OCI-LY7 (cell line): ENCODE measurements around the gene MTM1. TPM values are rescaled to one million over a fixed set of nuclear protein-coding genes. Genes with fewer than 3 reads are reported as not detected.

Experiments used
- BruUV-seq: library from RNA; stranded (reverse); fragments of 400-500 nt; replicated peaks from 2 replicates; lab custom pipeline; 2021; lab: Mats Ljungman, UMichigan
- CTCF ChIA-PET: fragments of 300-600 bp; sonication (Branson Sonifier 250); formaldehyde crosslinking; loops from one replicate; lab custom pipeline; 2022; ENCODE audit warnings: antibody characterized with exemption; ENCODE audit not compliant: unreplicated experiment; lab: Charles Lee
- POLR2A ChIA-PET: fragments of 300-600 bp; sonication (Branson Sonifier 250); formaldehyde crosslinking; loops from one replicate; lab custom pipeline; 2022; ENCODE audit warnings: antibody characterized with exemption; lab: Charles Lee
- DNase-seq: peaks from one replicate; pipeline ENCODE4 v3.0.0-alpha.2; 2015; ENCODE audit warnings: low spot score
- H2AFZ ChIP-seq: fragments of 200-600 bp; sonication (generic), shearing (Covaris generic); 2 replicates; pipeline ENCODE4 v1.6.1; 2014; ENCODE audit warnings: mild to moderate bottlenecking, antibody characterized with exemption, low read length, moderate library complexity
- H3K27ac ChIP-seq: fragments of 200-600 bp; sonication (generic); 2 replicates; pipeline ENCODE4 v1.5.1; 2014; ENCODE audit warnings: mixed run types, low read depth, mild to moderate bottlenecking, moderate library complexity, low read length, inconsistent platforms; ENCODE audit not compliant: poor library complexity, severe bottlenecking
- H3K36me3 ChIP-seq: fragments of 200-600 bp; sonication (generic); 2 replicates; pipeline ENCODE4 v1.6.1; 2014; ENCODE audit warnings: mild to moderate bottlenecking, antibody characterized with exemption, low read length, moderate library complexity, mixed read lengths; ENCODE audit not compliant: insufficient read depth
- H3K4me1 ChIP-seq: fragments of 200-600 bp; sonication (generic); 2 replicates; pipeline ENCODE4 v1.5.1; 2014; ENCODE audit warnings: mild to moderate bottlenecking, low read length; ENCODE audit not compliant: insufficient read depth, poor library complexity, severe bottlenecking
- H3K4me2 ChIP-seq: fragments of 200-600 bp; sonication (generic); 2 replicates; pipeline ENCODE4 v1.6.1; 2014; ENCODE audit warnings: mild to moderate bottlenecking, low read length
- H3K4me3 ChIP-seq: fragments of 200-600 bp; sonication (generic); 2 replicates; pipeline ENCODE4 v1.5.1; 2014; ENCODE audit warnings: mild to moderate bottlenecking, low read depth, low read length; ENCODE audit not compliant: poor library complexity, severe bottlenecking
- H3K79me2 ChIP-seq: fragments of 200-600 bp; sonication (generic); 2 replicates; pipeline ENCODE4 v1.6.1; 2016; ENCODE audit warnings: low read depth, mild to moderate bottlenecking, low read length, moderate library complexity, mixed read lengths; ENCODE audit not compliant: insufficient read depth
- H3K9me2 ChIP-seq: fragments of 200-600 bp; sonication (generic); 2 replicates; pipeline ENCODE4 v1.6.1; 2016; ENCODE audit warnings: mild to moderate bottlenecking, low read length, mixed read lengths; ENCODE audit not compliant: insufficient read depth
- H3K9me3 ChIP-seq: fragments of 200-600 bp; sonication (generic); 2 replicates; pipeline ENCODE4 v1.6.1; 2014; ENCODE audit warnings: mild to moderate bottlenecking, mixed run types, low read length, mixed read lengths
- H4K20me1 ChIP-seq: fragments of 200-600 bp; sonication (generic); 2 replicates; pipeline ENCODE4 v1.6.1; 2014; ENCODE audit warnings: mild to moderate bottlenecking, antibody characterized with exemption, low read length, moderate library complexity, mixed read lengths; ENCODE audit not compliant: insufficient read depth
- CTCF ChIP-seq: fragments of 200-600 bp; sonication (generic); conservative IDR thresholded peaks from 2 replicates; pipeline ENCODE4 v1.5.1; 2014; ENCODE audit warnings: mild to moderate bottlenecking, antibody characterized with exemption, low read length, moderate library complexity, mixed read lengths
- EZH2phosphoT487 ChIP-seq: fragments of 200-600 bp; sonication (generic); IDR thresholded peaks from 2 replicates; pipeline ENCODE4 v1.6.1; 2018; ENCODE audit warnings: low read depth, borderline replicate concordance, mild to moderate bottlenecking, mixed run types, antibody characterized with exemption, low read length, moderate library complexity, mixed read lengths
- intact Hi-C: fragments of 100-400 bp; cut with micrococcal nuclease; formaldehyde crosslinking; loops from one replicate; pipeline ENCODE4 v1.10.0; 2022; ENCODE audit not compliant: unreplicated experiment
- total RNA-seq, 2 experiments: library from RNA; depleted of rRNA in 1 of 2; stranded (reverse); fragments of >200 nt in 1 of 2; shearing (Covaris generic) in 1 of 2; gene quantifications; 2 replicates each; pipeline ENCODE4 v1.2.3, GENCODE V29; 2014 to 2022

MTM1 gene
- total RNA-seq, 2 experiments from 2014 or later = 6.0 to 19.7 TPM

DNA sequence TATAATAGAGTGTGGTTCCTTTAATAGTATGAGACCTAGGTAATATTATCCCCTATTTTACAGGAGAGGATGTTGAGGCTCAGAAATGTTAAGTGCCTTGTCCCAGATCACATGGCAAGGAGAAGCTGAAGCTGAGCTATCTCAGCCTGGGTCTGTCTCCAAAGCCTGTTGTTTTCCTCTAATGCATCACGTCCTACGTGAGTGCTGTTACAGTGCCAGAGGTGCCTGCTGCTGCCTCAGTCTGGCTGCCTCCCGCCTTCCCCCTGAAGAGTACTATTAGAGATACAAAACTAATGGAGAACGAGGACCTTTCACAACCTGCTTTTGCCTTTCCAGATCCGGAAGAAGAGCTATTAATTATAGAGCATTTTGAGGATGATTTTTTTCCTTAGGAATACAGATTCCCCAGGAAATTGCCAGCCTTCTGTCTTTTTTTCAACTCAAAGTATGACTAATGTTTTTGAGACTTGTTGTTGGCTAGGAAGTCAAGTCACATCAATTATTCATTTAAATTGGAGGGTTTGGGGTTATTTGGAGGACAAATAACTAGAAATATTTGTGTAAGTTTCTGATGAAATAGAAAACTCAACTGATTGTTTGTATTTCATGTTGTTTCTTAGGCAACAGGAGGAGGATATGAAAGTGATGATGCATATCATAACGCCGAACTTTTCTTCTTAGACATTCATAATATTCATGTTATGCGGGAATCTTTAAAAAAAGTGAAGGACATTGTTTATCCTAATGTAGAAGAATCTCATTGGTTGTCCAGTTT is 80.9 kb downstream of the MTM1 start:
- no peaks in the 10 kb centered on the region for H3K9me2 ChIP-seq
- no peaks in the 10 kb centered on the region for H4K20me1 ChIP-seq
- ChIA-PET POLR2A (no interaction called here), CTCF (no interaction called here)
- H3K79me2 ChIP-seq = no peaks in the 10 kb centered on the region
- no peak for TF ChIP-seq EZH2phosphoT487
- no peak for TF ChIP-seq CTCF
- intact Hi-C loops = no loop called here
- H3K9me3 ChIP-seq = no peaks in the 10 kb centered on the region
- no peak overlapping the region for H3K27ac ChIP-seq
- H3K4me2 ChIP-seq = no peak overlapping the region
- no peak overlapping the region for H3K4me3 ChIP-seq
- no peaks in the 10 kb centered on the region for H3K36me3 ChIP-seq
- H2AFZ ChIP-seq = no peak overlapping the region
- no TSS peak for BruUV-seq
- H3K4me1 ChIP-seq = no peaks in the 10 kb centered on the region
- no peak for DNase-seq

GRCh38 chrX:150651906-150652305 is 83.5 kb downstream of the MTM1 start:
- Histone ChIP-seq H3K4me2 (no peak overlapping the region), H3K4me3 (no peak overlapping the region), H2AFZ (no peak overlapping the region), H3K36me3 (no peaks in the 10 kb centered on the region), H3K79me2 (no peaks in the 10 kb centered on the region), H3K9me2 (no peaks in the 10 kb centered on the region), H3K9me3 (no peaks in the 10 kb centered on the region), H4K20me1 (no peaks in the 10 kb centered on the region), H3K4me1 (no peaks in the 10 kb centered on the region), H3K27ac (no peak overlapping the region)
- BruUV-seq = no TSS peak
- no peak for DNase-seq
- intact Hi-C loops = no loop called here
- POLR2A ChIA-PET = interaction anchor here (0.7 to 1.1 kb wide), 2 partner anchors 13 to 72 kb away, joined by 3 to 4 read pairs; no protein-coding TSS in a partner anchor
- TF ChIP-seq CTCF (no peak), EZH2phosphoT487 (no peak)
- CTCF ChIA-PET = no interaction called here

DNA sequence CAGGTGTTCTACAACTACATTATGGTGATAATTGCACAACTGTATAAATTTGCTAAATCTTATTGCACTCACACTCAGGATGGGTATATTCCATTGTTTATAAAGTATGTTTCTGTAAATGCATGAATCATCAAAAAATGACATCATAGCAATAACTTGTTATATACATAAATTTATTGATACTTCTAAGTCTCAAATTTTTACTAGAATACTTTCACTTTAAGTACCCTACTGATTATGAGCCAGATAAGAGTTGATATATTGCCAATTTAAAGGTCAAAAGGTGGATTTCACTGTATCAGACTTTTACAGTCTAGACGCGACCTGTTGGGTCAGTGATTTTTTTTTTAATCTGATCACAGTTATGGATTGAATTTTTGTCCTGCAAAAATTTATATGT is 87.4 kb downstream of the MTM1 start:
- no TSS peak for BruUV-seq
- no peaks in the 10 kb centered on the region for H3K79me2 ChIP-seq
- no peak for DNase-seq
- no peaks in the 10 kb centered on the region for H4K20me1 ChIP-seq
- H3K4me2 ChIP-seq = no peak overlapping the region
- POLR2A ChIA-PET = no interaction called here
- H3K9me2 ChIP-seq = no peaks in the 10 kb centered on the region
- intact Hi-C loops = no loop called here
- no peaks in the 10 kb centered on the region for H3K4me1 ChIP-seq
- no peak overlapping the region for H2AFZ ChIP-seq
- no peak overlapping the region for H3K27ac ChIP-seq
- CTCF ChIA-PET = no interaction called here
- H3K36me3 ChIP-seq = no peaks in the 10 kb centered on the region; the same call in 1 of the 2 replicates
- no peak for TF ChIP-seq EZH2phosphoT487
- no peak for TF ChIP-seq CTCF
- H3K9me3 ChIP-seq = no peaks in the 10 kb centered on the region
- H3K4me3 ChIP-seq = no peak overlapping the region
